AML-193 (cell line): ENCODE data around the gene MEIS1.

Experiments
- DNase-seq, 2 experiments: peaks; one replicate each; lab custom pipeline; 2025; lab: John Stamatoyannopoulos, UW

Gene MEIS1

DNA sequence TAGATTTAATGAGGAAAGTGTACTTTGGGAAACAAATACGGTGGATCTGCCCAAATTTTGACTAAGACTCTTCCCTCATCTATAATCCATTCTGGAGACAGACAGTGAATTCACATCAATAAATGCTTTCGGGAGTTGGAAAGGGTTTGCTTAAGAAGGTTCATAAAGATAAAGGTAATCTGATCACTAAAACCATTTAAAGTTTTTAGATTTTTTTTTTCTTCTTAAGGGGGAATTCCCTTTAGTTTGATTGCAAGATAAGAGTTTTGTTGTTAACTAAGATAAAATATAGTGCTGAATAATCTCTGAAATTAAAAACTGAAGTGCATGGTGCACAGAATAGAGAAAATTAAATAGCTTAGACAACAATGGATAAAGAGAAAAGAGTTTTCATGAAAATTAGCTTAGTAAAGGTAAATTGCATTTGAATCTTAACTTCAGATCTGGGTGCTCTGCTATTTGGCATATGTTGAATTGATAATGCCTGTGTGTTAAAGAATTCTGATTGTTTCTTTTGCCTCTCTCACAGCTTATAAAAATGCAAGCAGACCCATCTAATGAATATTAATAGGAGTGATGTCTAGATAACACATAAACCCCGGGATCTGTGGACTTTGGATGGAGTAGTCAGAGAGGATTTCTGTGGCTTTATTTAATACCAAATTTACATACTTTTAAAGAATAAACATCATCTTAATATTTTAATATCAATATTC lies 100.8 kb downstream of the MEIS1 start:
- DNase-seq = no peak

DNA sequence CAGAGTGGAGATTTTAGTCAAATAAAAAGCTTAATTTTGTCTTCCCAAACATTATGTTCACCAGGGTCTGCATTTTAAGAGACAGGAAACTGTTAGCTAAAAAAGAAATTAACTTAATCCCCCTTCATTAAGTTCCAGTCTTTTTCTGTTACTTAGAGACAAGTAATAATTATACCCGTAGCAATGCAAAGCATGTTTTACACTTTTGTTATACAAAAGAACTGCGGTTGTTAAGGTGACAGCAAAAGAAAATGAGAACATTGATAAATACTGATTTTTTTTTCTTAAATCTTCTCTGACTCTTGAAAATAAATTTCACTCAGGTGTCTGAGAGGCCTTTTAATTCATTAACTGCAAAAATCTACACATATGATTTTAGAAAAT lies 101.4 kb downstream of the MEIS1 start:
- no peak for DNase-seq

DNA sequence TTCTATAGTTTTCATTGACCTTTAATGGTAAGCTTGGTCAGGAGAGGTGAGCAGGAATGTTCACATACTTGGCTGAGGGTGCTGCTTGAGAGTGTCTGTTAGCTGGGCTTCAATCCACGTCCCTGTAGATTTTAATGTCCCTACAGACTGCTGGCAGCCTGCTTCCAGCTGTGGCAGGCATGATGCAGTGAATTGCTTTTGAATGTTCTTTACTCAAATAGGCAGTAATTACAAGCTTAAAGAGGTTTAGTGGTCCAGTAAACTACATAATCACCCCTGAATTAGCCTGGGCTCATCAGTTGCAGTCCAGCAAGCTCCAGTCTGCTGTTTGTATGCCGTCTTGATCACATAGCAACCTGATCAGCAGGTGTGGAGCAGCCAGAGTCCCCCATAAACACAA lies 102.1 kb downstream of the MEIS1 start:
- no peak for DNase-seq

DNA sequence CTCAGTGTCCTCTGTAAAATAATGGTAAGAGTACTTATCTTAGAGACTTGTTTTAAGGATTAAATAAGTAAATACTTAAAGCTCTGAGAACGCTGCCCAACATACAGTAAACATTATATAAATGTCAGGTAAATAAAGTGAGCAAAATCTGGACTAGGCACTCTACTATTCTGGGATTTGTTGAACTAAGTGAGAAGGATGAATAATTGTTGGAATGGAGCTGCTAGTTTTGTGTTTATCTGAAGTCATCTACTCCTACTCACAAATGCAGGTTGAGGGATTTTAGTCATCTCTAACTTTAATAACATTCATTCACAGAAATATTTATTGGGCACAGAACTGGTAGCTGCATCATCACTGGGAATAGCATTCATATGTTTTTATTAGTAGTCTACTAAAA lies 103.4 kb downstream of the MEIS1 start:
- no peak for DNase-seq

DNA sequence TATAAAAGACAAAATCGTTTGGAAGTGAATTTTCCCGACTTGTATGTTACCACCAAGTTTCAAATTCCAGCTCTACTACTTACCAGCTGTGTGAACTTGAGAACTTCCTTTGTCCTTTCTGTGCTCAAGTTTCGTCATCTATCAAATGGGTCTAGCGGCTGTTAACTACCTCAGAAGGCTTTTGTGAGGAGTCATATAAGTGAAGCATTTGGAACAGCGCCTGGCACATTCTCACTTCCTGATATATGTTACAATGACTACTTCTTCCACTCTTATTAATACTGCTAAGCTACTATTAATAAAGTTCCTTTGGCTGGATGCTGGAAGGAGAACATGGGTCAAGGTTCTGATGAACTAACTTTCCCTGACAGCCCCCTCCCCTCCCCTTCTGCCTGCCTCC lies 104.5 kb downstream of the MEIS1 start:
- no peak for DNase-seq

DNA sequence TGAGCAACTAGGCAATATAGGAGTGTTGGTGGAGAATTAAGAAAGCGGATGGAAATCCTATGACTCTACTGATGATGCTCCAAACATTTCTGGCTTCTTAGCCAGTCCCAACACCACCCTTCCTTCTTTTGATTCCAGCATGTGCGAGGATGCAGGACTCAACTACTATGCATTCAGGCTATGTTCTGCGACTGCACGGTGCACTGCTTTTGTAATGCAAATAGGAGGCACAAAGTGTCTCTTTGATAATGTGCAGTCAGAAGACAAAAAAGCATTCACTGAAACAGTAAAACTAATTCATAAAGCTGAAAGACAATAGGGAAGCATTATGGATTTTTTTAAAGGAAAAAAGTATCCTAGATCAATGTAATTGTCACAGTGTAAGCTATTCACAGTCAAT lies 106.7 kb downstream of the MEIS1 start:
- DNase-seq = no peak

DNA sequence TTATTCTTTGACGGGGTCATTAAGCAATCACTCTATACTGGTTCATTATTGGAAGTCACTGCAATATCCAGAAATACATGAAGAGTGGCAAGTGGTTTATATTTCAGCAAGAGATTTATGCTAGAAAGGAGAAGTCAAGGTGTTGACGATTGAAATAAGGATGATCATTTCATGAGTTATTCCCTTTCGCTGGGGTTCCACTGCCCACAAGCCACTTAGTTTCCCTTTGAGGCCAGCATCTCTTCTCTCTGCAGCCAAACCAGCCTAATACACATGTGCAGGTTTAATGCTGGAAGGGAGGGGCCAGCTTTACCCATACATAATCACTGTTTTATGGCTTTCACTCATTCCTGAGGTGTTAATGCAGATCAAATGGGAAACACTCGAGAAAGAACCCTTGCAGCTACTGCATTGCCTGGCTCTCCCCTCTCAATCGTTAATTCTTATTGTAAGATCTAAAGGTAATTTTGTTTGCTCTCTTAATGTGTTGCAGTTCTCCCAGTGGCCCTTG lies 108.4 kb downstream of the MEIS1 start:
- no peak for DNase-seq

DNA sequence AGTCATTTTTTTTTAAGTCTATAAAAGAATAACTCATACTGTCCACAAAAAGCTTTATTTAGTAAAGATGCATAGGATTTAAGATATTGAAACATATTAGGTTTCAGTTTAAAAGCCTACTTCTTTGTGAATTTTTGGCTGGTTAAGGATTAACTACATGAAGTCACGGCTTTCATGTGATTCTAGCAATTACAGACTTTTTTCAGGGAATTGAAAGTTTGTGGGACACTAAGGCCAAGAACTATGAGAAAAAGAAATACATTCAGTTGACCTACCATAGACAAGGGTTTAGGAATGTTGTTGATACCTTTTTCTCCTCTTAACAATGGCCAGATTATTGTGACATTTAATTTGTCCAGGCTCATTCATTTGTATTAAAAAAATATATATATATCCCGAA lies 109.3 kb downstream of the MEIS1 start:
- no peak for DNase-seq

DNA sequence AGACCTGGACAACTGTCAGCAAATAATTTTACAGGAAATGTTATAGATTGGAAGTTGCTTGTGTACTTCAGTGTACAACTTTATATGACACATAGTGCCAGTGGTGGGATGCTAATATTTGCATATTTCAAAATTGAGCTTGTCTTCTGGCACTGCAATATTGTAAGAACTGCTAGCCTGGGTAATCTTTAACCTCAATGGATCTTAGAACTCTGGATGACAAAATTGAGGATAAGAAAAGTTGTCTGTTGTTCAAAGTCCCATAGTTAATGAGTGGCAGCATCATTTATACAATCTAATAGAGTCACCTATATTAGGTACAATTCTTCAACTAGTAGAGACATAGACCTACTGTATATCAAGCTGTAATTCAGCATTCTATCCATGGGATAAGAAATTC lies 110.3 kb downstream of the MEIS1 start:
- no peak for DNase-seq

DNA sequence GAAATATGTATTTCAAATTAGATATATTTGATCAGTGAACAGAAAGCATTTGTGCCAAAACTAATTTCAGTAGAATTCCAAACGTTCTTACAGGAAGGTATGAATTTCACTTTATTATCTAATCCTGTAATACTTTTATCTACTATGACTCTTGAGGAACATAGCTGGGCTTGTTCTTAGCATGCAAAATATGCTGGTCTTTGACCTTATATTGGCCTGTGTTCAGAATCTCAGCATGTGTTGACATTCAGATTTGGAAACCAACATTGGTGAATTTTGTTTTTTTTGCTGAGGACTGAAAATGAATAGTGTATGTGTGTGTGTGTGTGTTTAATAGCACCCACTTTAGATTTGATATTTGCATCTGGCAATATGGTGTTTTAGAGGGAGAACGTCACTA lies 112.2 kb downstream of the MEIS1 start:
- DNase-seq = no peak

DNA sequence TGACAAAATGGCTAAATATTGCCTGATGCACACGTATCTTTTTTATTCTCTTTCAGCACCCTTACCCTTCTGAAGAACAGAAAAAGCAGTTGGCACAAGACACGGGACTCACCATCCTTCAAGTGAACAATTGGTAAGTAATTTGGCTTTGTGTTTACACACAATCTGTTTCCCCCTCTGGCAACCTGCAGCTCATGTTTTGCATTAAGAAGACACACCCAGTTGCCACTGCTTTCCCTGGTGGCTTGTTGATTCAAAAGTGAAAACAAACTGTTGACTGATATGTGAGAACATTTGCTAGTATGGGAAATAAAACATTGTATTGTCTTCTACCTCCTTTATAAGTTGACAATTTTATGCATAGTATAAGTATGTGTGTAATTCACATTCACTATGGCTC lies 113.0 kb downstream of the MEIS1 start:
- DNase-seq = no peak

DNA sequence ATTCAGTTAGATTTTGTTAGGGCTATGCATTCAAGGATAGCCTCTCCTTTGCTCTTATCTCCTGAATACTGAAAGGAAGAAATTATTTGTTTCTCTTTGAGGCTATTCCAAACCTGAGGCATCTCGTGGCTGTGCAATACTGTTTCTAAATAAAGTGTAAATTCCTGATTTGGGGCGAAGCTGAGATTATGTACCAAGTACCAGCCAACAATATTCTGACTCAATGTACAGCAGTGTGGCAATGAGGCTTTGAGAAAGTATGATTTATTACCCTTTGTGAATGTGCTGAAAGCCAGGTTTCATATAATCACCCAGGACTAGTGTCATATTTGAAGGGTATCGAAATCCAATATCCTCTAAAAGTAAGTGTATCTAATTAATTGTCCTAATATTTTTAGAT lies 113.5 kb downstream of the MEIS1 start:
- DNase-seq = no peak

DNA sequence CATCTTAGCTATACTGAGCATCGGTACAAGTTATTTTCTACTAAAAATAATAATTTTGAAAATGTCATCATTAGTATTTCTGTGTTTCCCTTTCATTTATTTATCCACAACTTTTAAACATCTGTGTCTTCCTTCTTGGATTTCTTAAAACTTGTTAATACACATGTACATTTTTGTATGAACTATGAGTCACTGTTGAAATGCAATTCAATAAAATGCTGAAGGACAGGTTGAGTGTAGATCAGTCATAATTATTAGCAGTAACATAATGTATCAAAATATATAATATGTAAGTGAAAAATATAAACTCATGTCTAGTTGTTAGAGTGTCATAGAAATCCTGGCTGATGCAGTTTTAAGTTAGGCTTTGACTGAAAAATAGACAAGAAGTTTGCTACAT lies 115.9 kb downstream of the MEIS1 start:
- no peak for DNase-seq

DNA sequence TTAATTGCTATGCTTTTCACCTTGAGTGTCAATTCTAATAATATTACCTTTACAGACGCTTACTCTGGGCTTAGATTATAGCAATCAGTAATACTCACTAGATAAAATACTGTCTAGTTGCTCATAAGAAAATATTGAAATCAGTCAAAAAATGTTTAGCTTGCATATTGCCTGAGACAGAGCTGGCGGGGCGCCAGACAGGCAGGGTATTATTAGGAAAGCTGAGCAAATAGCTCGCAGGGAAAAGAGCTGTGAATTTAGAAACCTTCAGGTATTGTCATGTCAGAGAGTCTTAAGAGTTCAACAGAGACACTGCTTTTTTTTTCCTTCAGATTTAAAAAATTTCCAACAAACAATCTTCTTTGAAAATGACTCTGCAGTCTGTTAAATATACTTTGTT lies 118.4 kb downstream of the MEIS1 start:
- no peak for DNase-seq

DNA sequence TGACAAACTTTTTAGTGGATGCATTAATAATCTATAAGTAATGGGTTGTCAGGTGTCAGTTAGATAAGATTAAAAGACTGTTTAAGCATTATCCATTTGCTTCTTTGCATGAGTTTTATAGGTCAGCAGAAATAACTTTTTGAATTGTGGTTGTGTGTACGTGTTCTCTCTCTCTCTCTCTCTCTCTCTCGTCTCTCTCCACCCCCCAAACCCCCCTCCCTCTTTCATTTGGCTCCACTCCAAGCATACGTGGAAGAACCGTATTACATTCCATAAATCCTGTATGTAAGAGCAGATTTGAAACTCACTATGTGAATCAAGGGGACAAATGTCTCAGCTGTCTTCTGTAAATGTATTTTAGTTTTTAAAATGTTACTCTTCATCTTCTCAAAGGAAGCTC lies 120.2 kb downstream of the MEIS1 start:
- DNase-seq = no peak

DNA sequence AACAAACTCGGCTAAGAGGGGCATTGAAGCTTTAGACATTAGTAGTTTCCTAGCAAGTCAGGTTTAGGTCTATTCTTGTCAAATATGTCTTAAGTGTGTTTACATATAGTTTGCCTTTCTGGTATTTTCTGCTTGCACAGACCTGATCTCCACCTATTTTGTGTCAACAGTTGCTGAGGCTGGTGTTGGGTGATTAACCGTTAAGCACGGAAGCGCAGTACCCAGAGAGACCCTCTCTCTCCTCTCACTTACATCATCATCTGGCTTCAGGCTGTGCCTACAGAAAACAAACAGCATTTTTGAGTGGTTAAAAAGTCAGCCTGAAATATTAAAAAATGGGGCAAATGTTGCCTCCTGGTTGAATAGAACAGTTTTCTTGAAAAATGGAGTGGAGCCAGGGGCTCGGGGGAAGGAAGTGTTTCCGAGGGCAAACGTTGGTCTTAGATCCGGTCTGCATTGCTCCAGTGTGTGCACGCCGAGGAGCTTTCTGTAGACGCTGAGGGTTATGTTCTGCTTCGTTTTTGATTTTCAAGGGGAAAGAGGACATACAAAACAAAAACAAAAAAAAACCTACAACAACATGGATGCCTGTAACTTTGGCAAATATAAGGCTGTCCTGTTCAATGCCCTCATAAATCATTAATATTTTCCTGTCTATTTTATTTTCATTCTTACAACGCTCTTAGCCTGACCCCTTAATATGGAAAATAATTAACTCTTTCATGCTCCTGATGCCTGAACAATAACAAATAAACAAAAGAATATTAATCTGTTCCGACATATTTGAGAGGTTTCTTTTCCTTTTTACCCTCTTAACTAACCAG lies 120.8 kb downstream of the MEIS1 start:
- DNase-seq = no peak

DNA sequence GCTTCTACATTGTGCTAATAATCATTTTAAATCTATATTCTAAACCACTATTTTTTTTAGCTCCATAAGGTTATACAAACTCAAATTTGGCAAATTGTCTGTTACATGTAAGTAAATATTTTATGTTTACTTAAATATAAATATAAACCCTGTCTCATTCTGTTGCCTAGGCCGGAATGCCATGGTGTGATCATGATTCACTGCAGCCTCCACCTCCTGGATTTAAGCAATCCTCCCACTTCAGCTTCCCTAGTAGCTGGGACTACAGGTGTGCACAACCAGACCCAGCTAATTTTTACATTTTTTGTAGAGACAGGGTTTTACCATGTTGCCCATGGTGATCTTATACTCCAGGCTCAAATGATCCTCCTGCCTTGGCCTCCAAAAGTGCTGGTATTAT lies 124.7 kb downstream of the MEIS1 start:
- no peak for DNase-seq

DNA sequence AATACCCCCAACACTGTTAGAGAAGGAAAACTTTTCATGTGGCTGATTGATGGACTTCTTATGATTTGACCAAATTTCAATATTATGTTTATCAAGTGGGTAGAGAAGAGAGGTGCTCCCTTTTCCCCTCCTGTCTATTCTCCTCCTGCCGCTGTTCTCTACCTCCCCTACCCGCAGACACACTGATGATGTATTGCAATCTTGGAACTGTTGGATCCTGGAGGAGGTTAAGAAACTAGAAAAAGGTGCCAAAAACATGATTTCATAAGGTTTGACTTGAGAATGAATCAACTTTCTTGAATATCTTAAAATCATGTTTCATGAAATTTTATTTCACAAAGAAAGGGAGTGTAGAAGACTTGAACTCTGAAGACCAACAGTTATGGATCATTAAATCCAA lies 125.8 kb downstream of the MEIS1 start:
- DNase-seq = no peak

DNA sequence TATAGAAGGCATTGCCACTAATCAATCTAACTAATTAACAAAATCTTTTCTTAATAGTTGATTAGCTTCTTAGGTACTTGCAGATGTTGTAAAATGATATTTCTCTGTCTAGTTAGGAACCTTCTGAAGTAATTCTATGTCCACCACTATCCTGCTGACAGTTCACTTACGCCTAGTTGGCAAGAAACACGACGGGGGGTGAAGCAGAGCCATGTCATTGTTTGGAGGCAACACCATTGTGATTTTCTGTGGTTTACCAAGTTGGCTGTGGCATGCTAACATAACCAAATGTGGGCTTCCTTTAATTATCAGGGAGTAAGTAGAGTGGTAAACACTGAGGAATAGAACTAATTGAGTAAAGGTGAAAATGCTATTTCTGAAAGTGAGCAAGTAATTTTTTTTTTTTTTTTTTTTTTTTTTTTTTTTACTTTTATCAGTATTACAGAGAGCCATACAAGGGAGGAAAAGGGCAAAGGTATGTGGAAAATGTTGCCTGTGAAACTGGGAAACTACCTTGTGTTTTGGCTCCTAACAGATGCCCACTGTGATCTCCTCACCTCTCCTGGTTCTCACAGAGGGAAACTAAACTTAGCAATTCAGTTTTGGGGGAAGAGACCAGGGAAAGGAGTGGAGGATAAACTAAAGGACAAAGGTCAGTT lies 126.8 kb downstream of the MEIS1 start:
- no peak for DNase-seq

DNA sequence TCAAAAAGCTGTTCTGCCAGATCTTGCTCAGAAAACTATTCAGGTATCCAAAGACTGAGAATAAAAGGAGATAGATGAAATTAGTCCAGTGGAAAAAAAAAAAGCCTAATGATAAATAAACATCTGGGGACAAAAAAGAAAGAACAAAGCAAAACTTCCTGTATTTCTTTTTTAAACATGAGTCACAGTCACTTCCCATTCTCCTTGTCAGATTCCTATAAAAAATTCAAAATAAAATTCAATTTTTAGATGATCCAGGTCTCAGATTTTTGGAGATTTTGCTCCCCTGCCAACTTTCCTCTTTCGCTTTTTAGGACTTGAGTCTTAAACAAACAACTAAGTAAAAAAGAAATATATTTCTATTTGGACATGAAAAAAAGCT lies 127.4 kb downstream of the MEIS1 start:
- DNase-seq = no peak

DNA sequence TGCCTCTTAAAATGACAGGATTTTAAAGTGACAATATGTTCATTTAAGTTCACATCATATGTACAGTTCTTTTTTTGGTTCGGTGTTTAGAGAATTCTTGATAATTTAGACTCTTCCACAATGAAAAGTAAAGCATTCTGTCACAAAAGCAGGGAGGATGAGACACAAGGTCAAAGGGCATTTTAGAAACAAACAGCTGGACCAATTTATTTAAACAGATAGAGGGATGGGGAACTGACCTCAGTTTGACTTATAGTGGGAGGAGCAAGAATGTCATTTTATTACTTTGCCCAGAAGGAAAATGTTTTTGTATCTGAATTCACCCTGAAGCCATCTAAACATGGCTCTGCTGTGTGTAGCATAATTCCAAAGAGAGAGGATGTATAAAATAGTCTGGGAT lies 128.5 kb downstream of the MEIS1 start:
- DNase-seq = no peak

DNA sequence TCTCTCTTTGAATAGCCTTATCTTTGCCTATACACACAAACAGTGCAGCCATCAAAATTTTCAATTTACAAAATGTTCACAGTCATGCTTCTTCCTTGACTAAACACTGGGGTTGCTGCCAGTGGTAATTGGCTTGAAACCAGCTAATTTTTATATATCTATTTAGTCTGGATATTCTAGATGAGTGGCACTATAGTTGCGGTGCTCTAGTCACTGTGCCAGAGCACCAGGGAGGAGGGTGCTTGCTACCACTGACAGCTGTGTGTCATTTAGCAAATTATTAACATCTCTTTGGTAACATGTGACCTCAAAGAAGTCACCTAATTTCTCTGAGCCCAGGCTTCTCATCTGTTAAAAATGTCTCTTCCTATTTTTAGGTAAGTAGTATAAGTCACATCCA lies 130.4 kb downstream of the MEIS1 start:
- no peak for DNase-seq

DNA sequence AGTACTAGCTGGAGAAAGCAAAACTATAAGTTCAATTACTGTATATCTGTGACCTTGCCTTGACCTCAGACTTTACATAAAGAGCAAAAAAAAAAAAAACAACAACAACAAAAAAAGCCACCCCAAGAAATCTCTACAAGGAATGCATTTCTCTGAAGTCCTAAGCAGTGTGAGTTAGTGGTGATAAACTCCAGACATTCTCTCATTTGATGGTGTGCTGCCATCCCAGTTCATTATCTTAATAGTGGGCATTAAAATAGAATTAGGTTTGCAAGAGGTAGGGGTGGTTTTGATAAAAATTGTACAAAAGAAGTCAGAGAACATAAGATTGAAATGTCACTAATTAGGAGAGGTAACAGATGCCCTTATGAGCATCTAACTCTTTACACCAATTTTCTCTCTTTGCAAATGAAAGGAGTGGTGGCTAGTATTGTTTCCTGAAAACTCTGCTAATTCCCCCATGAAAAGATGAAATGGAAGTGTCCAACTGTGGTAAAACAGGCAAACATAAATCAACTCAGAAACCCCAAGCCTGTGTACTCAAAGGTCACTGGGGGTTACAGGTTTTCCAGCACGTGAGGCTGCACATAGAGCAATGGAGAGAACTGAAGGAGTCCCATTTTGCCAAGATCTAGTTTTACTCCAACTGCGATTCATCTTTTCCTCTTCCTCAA lies 131.9 kb downstream of the MEIS1 start:
- DNase-seq = no peak
